Loucy (cell line): ENCODE results near the gene NMRAL1.

Source experiments
- EZH2phosphoT487 ChIP-seq: fragments of 200-600 bp; IDR thresholded peaks from 2 replicates; pipeline ENCODE4 v1.6.1; 2018; ENCODE audit warnings: antibody characterized with exemption, mild to moderate bottlenecking, moderate library complexity, borderline replicate concordance
- TF ChIP-seq, protein P1 (sequence below): fragments of 200-600 bp; sonication (generic); conservative IDR thresholded peaks from 2 replicates; pipeline ENCODE4 v1.5.1; 2014; ENCODE audit warnings: mild to moderate bottlenecking, antibody characterized with exemption, low read length

DNA sequence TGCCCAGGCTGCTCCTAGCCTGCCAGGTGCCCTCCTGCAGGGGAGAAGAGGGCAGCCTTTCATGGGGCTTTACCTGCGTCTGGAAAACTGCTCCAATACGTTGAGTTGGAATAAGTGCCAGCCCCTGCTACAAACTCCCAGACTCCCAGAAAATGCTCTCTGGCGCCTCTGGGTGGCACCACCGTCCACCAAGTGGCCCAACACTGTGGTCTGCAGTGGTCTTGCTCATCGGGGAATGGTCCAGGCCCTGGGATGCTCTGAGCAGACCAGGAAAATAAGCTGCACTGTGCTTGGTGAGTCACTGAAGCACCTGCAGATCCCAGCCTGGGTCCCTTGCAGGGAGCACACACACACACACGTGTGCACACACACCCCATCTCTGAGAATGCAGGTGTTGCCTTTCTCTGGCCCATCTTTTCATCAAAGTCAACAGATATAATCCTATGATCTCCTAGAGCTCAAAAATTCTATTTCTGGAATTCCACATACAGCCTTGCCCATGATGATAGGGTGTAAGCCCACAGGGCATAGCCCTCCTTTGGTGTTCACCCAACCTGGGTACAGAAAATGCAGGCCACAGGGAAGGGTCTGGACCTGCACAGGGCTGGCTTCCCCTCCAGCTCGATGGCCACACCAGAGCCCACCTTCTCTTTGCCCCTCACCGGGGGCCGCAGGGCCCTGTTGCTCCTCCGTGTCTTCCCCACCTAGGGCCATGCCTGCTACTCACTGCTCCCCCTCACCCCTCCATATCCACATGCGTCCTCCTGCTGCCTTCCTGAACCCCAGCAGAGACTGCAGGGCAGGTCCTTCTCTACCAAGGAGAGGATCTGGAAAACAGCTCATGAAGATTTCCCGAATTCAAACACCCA lies 43.6 kb upstream of the NMRAL1 start:
- TF ChIP-seq, protein P1, sequence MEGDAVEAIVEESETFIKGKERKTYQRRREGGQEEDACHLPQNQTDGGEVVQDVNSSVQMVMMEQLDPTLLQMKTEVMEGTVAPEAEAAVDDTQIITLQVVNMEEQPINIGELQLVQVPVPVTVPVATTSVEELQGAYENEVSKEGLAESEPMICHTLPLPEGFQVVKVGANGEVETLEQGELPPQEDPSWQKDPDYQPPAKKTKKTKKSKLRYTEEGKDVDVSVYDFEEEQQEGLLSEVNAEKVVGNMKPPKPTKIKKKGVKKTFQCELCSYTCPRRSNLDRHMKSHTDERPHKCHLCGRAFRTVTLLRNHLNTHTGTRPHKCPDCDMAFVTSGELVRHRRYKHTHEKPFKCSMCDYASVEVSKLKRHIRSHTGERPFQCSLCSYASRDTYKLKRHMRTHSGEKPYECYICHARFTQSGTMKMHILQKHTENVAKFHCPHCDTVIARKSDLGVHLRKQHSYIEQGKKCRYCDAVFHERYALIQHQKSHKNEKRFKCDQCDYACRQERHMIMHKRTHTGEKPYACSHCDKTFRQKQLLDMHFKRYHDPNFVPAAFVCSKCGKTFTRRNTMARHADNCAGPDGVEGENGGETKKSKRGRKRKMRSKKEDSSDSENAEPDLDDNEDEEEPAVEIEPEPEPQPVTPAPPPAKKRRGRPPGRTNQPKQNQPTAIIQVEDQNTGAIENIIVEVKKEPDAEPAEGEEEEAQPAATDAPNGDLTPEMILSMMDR: peak; percentile 66
- no peak for TF ChIP-seq EZH2phosphoT487
